ENCODE data around the gene TUT7.
A peak's percentile ranks its signal among the peaks of the same experiment; 100 is the strongest.
"Not testable (repeated sequence)": the region's sequence is repeated elsewhere in the genome, so short reads cannot be mapped to it uniquely, and the experiment has no call there.

The TUT7 gene, protein sequence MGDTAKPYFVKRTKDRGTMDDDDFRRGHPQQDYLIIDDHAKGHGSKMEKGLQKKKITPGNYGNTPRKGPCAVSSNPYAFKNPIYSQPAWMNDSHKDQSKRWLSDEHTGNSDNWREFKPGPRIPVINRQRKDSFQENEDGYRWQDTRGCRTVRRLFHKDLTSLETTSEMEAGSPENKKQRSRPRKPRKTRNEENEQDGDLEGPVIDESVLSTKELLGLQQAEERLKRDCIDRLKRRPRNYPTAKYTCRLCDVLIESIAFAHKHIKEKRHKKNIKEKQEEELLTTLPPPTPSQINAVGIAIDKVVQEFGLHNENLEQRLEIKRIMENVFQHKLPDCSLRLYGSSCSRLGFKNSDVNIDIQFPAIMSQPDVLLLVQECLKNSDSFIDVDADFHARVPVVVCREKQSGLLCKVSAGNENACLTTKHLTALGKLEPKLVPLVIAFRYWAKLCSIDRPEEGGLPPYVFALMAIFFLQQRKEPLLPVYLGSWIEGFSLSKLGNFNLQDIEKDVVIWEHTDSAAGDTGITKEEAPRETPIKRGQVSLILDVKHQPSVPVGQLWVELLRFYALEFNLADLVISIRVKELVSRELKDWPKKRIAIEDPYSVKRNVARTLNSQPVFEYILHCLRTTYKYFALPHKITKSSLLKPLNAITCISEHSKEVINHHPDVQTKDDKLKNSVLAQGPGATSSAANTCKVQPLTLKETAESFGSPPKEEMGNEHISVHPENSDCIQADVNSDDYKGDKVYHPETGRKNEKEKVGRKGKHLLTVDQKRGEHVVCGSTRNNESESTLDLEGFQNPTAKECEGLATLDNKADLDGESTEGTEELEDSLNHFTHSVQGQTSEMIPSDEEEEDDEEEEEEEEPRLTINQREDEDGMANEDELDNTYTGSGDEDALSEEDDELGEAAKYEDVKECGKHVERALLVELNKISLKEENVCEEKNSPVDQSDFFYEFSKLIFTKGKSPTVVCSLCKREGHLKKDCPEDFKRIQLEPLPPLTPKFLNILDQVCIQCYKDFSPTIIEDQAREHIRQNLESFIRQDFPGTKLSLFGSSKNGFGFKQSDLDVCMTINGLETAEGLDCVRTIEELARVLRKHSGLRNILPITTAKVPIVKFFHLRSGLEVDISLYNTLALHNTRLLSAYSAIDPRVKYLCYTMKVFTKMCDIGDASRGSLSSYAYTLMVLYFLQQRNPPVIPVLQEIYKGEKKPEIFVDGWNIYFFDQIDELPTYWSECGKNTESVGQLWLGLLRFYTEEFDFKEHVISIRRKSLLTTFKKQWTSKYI (N-terminal part only)

DNA sequence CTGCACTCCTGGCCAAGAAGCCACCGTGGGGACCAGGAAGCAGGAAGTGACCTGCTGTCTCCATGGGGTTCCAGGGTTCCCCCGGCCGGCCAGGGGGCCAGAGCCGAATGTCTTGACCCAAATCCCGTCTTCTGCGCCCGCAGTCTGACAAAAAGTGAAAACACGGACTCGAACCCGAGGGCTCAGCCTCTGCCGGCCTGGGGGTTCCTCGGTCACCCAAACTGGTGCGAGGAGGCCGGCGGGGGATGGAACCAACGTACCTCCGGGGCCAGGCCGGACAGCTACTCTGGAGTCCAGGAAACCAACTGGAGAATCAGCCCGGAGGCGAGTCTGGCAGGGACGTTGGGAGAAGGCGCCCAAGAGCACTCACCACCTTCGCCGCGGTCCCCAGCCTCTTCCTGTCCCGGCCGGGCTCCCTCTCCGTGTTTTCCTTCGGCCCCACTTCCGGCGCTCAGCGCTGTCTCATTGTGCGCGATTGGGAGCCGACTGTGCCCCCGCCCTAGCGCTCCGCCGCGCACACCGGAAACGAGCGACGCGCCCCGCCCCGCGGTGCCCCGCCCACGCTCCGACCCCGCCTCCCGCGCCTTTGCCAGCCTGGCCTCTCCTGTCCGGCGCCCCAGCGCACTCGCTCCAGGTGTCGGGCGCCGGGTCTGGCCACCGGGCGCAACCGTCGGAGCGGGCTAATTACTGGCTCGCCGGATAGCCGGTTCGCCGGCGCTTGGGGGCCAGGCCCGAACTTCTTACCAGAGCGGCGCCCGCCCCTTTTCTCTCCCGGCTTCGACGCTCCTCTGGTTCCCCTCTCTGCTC lies at the start of gene TUT7:
TSS of gene TUT7 (minus strand) at position 400 of the 807 bp plus-strand sequence. CDS start 1,211 bp downstream, outside the sequence.
- peak; percentile 74 for DNase-seq

DNA sequence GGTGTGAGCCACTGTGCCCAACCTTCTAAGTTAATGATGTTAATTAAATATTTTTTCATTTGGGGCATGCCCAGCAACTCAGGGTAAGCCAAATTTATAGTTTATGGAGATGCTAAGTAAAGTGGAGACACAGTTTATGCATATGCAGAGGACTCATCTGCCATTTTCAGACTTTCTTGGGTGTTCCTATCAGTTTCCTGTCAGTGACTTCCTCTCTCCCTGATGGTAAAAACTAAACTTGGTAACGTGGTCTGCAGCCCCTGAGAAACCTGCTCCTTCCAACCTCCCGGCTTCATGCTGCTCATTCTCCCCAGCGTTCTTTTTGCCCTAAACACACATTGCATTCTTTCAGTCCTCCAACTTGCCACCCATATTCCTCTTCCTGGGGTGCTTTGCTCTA lies 48.4 kb upstream of the TUT7 start:
- no peak for DNase-seq

DNA sequence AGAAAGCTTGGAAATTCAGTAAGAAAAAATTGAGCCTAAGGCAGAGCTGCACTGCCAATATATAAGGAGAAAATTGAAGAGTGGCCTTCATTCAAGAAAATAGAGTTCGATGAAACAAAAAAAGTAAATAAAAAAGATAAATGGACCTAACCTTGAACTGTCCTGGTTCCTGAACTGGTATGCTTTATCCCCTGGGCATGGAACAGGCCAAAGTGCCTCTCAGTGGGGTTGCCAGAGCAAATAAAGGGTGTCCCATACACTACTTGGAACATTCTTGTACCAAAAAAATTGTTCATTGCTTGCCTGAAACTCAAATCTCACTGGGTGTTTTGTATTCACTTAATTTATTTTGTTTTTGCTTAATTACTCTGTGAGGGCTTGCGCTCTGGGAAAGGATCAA lies 42.2 kb upstream of the TUT7 start:
- DNase-seq, result no peak

DNA sequence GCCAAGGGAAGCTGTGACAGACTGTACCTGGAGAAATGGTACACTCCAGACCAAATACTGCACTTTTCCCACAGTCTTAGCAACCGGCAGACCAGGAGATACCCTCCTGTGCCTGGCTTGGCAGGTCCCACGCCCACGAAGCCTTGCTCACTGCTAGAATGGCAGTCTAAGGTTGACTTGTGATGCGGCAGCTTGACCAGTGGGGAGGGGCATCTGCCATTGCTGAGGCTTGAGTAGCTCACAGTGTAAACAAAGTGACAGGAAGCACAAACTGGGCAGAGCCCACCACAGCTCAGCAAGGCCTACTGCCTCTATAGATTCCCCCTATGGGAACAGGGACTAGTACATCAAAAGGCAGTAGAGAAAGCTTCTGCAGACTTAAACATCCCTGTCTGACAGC lies 36.0 kb upstream of the TUT7 start:
- not testable (repeated sequence) for DNase-seq

DNA sequence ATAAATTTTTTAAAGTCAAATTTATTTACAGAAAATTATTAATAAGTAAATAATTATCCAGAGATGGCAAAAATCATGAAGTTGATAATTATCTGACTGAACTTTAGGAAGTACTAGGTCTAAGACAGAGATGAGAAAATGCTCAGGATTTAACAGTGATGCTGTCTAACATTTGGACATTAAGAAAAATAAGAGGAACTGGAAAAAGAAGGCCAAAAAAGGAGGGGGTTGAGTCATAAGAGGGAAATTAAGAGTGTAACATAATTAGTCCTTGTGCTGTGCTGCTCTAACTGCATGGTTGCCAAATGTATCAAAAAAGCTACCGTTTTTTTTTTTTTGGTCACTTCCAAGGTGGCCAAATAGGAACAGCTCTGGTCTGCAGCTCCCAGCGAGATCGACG lies 35.4 kb upstream of the TUT7 start:
- DNase-seq, result no peak

DNA sequence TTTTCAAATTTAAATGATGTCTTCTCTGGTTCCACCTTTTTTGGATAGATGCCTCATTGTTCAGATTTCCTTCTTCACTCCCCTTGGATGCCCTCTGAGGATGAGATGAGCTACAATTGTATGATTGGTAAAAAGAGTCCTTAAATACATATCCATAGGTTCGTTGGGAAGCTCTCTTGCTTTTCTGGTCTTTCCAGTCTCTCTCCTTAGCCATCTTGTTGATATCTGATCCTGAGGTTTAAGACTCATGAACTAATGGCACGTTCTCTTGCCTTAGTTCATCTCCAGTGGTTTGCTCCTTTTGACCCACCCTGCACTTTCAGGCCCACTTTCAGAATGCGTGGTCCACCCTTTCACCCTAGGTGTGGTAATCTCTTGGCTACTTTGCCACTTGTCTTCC lies 33.2 kb upstream of the TUT7 start:
- no peak for DNase-seq

DNA sequence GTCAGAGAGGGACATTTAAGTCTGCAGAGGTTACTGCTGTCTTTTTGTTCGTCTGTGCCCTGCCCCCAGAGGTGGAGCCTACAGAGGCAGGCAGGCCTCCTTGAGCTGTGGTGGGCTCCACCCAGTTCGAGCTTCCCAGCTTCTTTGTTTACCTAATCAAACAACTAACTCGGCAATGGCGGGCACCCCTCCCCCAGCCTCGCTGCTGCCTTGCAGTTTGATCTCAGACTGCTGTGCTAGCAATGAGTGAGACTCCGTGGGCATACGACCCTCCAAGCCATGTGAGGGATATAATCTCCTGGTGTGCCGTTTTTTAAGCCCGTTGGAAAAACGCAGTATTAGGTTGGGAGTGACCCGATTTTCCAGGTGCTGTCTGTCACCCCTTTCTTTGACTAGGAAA lies 28.8 kb upstream of the TUT7 start:
- DNase-seq, result not testable (repeated sequence)

DNA sequence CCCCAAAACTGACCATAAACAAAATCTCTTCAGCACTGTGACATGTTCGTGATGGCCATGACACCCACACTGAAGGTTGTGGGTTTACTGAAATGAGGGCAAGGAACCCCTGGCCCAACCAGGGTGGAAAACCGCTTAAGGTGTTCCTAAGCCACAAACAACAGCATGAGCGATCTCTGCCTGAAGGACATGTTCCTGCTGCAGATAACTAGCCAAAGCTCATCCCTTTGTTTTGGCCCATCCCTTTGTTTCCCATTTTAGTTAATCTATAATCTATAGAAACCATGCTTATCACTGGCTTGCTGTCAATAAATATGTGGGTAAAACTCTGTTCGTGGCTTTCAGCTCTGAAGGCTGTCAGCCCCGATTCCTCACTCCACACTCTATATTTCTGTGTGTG lies 21.8 kb upstream of the TUT7 start:
- no peak for DNase-seq

DNA sequence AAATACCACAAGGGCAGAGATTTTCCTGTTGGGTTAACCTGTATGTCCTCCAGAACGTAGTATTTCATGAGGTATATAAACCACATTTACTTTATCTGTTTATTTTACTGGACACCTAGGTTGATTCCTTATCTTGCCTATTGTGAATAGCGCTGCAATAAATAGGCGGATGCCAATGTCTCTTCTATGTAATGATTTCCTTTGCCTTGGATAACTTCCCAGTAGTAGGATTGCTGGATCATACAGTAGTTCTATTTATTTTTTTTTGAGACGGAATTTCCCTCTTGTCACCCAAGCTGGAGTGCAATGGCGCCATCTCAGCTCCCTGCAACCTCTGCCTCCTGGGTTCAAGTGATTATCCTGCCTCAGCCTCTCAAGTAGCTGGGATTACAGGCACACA lies 15.6 kb upstream of the TUT7 start:
- no peak for DNase-seq

DNA sequence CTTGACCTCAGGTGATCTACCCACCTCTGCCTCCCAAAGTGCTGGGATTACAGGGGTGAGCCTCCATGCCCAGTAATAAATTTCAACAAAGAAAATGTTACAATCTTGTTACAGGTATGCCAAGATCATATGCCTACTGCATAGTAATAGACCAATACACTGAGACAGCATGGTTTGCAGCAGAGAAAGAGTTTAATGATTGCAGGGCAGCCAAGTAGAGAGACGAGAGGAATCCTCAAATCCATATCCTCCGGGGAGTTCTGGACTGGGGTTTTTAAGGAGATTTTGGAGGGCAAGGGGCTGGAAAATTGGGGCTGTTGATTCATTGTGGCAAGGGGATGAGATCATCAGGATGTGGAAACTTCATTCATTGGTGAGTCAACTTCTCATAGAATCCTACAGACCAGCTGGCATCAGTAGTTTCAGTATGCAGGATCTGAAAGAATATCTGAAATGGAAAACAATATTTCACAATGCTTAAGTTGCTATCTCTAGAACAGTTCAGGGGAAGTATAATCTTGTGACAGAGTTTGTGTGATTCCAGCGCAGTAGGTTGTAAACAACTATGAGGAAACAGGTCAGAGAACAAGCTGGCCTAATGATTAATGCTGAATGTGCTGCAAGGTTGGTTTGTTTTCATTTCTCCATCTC lies 14.8 kb upstream of the TUT7 start:
- no peak for DNase-seq

DNA sequence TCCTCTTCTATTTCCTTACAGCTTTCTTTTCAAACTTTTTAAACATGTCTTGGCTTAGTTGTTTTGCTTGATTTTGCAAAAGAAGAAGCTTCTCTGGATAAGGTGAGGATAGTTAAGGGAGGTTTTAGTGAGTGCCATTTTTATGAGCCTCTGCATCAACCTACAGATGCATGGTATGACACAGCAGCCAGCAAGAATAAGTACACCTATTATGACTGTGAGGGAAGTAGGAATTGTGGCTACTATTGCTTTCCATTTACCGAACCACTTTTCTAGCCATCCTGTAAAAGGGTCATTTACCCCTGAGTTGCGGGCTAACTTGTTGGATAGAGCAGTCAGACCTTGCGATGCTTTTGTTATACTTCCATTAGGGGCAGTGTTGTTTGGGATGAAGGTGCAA lies 7.0 kb upstream of the TUT7 start:
- no peak for DNase-seq

DNA sequence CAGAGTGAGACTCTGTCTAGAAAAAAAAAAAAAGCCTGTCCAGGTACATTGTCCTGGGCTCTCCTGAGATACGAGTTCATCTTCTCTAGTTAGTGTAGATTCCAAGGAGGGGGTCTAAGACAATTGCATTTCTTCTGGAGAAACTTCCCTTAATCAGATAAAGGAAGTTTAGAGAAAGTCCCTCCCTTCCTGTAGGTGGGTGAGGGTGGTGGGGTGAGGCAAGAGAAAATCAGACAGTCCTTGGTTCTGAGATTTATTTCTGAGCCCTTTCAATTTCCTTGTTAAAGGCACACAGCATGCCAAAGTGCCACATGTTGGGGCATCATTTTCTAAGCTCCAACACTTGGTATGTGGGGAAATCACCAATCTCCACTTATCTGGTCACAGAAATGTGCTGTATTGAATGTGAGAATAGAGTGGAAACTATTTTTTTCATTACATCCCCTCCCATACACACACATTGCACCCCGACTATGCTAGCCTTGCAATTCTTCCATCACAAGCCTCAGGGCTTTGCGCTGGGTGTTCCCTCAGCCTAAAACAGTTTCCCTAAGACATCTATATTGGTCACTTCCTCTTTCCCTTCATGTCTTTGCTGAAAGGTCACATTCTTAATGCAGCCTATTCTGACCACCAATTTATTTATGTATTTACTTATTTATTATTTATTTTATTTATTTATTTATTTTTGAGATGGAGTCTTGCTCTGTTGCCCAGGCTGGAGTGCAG lies 5.1 kb upstream of the TUT7 start:
- no peak for DNase-seq

DNA sequence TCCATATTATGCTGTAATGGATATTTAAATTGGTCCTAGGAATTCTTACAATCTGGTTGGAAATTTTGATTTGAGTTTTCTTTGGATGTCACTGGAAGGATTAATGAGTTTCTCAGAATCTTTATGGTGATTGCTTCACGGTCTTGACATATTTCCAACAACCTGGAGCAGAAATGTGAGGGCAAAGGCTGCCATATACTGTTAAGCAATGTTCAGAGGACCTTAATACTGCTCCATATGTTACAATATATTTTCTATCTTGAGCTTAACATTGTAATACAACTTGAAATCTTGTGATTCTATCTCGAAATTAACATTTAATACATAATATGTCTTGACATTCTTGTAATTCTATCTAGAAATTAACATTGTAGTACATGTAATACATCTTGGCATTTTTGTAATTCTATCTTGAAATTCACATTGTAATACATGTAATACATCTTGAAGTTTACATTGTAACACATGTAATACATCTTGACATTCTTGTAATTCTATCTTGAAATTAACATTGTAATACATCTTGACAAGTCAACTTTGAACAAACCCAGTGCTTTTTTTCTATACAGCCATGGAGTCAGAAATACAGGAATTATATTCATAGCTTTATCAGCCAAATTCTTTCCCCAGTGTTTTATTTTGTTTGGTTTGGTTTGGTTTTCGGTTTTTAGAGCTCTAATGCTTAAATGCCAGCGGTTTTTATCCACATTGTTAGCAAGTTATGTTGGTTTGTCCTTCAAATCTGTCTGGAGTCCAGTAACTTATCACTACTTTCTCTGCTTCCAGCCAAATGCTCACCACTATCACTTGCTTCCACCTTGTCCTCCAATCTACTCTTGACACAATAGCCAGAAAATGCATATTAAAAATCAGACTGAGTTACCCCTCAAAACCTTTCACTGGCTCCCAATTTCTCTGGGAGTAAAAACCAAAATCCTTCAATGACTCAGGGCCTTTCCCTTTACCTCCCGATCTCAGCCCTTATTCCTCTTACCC lies 3.0 kb upstream of the TUT7 start:
- DNase-seq, result no peak

DNA sequence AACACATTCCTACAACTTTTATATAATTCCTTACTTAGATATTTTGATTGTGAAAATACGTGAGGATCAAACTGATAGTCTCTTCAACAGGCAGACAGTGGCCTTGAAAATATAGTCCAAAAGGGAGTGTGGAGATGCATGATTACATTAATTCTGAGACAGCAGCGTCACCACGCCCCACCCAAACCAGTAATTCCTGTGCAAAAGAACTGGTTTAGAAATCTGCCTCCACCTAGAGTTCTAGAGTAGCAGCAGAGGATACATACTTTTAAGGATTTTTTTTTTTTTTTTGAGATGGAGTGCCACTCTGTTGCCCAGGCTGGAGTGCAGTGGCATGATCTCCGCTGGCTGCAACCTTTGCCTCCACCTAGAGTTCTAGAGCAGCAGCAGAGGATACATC lies 1.6 kb upstream of the TUT7 start:
- DNase-seq, result no peak

DNA sequence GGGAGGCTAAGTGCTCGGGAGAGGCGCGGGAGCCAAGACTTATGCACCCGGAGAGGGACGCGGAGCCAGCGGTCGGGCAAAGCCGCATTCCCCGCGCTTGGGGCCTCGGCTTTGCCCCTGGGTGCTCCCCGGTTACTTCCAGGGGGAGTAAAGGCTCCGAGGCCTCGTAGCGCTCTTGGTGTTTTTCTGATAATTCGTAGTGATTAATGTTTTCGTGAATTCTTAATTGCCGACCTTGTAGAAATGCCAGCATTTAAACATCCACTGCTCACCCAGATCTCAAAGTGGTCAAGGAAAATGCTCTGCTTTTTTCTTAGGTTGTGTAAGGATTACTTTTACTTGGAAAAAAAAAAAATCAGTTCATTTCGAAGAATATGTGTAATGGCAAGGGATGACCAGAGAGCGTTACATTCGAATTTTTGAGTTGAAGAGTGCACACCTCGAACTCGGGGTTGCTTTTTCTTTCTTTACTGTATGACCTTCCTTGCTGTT lies 654 bp upstream of the TUT7 start:
- no peak for DNase-seq

DNA sequence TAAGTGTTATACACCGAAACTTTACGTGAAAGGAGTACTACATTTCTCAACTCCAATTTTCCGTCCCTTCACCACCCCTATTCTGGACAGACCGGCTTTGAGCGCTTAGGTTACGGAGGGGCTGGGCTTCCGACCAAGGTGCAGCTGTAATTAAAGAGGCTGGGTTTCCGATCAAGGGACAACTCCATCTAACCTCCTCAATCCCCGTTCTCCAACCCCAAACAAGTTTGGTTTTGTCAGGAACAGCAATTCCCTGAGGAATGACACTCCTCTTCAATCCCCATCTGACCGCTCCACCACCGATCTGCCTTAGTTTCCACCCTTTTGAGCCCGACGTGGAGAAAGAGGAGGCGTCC lies 577 bp downstream of the TUT7 start:
- DNase-seq, result peak; percentile 26

DNA sequence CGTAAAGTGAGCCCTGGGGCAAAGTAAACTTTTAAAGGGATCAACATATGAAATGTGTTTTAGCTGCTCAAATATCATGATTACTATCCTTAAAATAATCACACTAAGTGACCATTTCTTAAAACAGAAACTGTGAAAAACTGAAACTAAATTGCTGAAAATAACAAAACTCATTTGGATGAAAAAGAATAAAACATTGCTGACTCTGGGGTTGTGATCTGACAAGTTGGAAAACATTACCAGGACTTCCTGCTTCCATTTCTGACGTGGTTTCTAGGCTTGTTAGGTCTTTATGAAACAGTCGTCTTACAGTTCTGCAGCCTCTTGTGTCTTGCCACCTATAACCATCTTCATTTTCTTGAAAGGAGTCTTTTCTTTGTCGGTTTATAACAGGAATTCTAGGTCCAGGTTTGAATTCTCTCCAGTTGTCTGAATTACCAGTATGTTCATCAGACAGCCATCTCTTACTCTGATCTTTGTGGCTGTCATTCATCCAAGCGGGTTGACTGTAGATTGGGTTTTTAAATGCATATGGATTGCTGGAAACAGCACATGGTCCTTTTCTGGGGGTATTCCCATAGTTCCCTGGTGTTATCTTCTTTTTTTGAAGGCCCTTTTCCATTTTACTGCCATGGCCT lies 1.7 kb downstream of the TUT7 start:
- no peak for DNase-seq

DNA sequence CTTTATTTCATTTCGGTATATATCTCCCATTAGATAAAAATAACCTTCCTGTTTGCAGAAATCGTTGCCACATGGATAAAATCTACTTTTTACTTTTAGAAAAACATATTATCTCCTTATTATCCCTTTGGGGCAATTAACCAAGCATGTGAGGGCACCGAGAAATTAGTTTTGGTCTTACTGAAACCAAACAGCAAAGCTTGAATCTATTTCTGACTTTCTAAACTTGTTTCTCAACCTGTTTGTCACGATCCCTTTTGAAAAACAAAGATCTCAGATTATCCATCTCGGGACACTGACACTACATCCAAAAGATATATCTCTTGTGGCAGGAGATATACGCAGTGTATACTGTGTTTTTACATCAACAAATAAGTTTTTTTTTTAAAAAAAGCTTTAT lies 2.3 kb downstream of the TUT7 start:
- DNase-seq, result no peak

Data from DMS79 treated with DMSO at 0.1 percent for 48 hours (cell line).